GM13976 (cell line): ENCODE results near the gene RNF7.

ENCODE experiments used
- DNase-seq: peaks from one replicate; pipeline ENCODE4 v3.0.0; 2012; ENCODE audit warnings: low spot score
- CTCF ChIP-seq: IDR thresholded peaks from 2 replicates; pipeline ENCODE4 v1.5.1; 2012; ENCODE audit warnings: borderline replicate concordance, mild to moderate bottlenecking; ENCODE audit not compliant: insufficient read depth; ENCODE audit errors: extremely low read depth, missing control alignments, control extremely low read depth
- in situ Hi-C: fragments of 300-500 bp; cut with MboI; formaldehyde crosslinking; loops from one replicate; pipeline ENCODE4 v1.12.0; 2022; ENCODE audit warnings: low sequenced_read_pairs, mixed read lengths, inconsistent platforms; ENCODE audit not compliant: unreplicated experiment

RNF7 gene

GRCh38 chr3:141722648-141723047, 15.4 kb upstream of the RNF7 start:
- no peak for DNase-seq
- in situ Hi-C loops: no loop called here
- TF ChIP-seq CTCF: no peak

GRCh38 chr3:141723255-141723654, 14.8 kb upstream of the RNF7 start:
- TF ChIP-seq CTCF: no peak
- in situ Hi-C loops: no loop called here
- DNase-seq: no peak

- in situ Hi-C loops: no loop called here
- no peak for TF ChIP-seq CTCF
- DNase-seq: no peak
These were observed 13.9 kb upstream of the RNF7 start for GRCh38 chr3:141724186-141724585.

- no peak for DNase-seq
- no peak for TF ChIP-seq CTCF
- in situ Hi-C loops: no loop called here
These were observed 13.1 kb upstream of the RNF7 start for GRCh38 chr3:141725036-141725435.

GRCh38 chr3:141726483-141726882, 11.6 kb upstream of the RNF7 start:
- in situ Hi-C loops: no loop called here
- no peak for DNase-seq
- TF ChIP-seq CTCF: no peak

- in situ Hi-C loops: no loop called here
- no peak for TF ChIP-seq CTCF
- DNase-seq: no peak
These were observed 9.7 kb upstream of the RNF7 start for GRCh38 chr3:141728355-141728892.

GRCh38 chr3:141729240-141729639, 8.9 kb upstream of the RNF7 start:
- TF ChIP-seq CTCF: no peak
- DNase-seq: no peak
- in situ Hi-C loops: no loop called here
